ENCODE measurements around the gene TMEM248.
"Not testable (repeated sequence)": the region's sequence is repeated elsewhere in the genome, so short reads cannot be mapped to it uniquely, and the experiment has no call there.

TMEM248 gene, protein sequence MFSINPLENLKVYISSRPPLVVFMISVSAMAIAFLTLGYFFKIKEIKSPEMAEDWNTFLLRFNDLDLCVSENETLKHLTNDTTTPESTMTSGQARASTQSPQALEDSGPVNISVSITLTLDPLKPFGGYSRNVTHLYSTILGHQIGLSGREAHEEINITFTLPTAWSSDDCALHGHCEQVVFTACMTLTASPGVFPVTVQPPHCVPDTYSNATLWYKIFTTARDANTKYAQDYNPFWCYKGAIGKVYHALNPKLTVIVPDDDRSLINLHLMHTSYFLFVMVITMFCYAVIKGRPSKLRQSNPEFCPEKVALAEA

DNA sequence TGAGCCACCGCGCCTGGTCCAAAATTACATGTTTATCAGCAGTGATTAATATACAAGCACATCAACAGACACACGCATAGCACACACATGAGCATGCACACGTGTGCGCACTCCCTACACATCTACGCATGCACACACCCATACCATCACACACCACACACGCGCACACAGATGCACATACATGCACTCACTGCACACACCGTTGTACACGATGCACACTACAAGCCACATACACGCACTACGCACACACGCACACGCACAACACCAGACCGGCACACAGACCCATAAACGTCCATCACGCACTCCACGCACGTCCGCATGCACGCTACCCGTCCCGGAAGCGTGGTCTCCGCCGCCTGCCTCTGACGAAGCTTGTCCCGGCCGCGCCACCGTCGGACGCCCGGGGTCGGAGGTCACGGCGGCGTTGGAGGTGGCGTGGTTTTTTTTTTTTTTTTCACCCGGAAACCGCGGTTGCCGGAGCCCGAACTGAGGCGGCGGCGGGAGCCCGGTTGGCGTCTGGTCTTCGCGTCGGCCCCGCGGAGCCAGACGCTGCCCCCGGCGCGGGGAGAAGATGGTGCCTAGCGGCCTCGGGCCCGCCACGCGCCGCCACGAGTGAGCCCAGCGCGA is at the start of gene TMEM248:
TSS of gene TMEM248 (plus strand) at position 457 of the 627 bp plus-strand sequence. CDS start 20,641 bp downstream, outside the sequence.
- DNase-seq (ENCODE audit: low read depth) = peak; percentile 73

DNA sequence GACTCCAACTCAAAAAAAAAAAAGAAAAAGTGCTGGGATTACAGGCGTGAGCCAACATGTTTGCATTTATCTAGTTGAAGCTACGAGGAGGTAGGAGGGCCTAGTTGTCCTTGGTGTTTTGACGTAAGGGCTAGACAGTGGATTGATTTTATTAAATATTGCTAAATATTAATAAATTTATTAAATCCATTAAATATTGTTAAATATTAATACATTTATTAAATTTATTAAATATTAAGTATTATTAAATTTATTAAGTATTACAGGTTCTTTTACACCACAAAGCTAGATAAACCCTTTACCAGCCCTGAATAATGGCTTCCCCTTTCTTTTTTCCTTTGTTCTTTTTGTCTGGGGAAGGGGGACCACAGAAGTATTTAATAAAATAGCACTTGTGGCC is 47.5 kb upstream of the TMEM248 start:
- no peak for DNase-seq (ENCODE audit: low read depth)

DNA sequence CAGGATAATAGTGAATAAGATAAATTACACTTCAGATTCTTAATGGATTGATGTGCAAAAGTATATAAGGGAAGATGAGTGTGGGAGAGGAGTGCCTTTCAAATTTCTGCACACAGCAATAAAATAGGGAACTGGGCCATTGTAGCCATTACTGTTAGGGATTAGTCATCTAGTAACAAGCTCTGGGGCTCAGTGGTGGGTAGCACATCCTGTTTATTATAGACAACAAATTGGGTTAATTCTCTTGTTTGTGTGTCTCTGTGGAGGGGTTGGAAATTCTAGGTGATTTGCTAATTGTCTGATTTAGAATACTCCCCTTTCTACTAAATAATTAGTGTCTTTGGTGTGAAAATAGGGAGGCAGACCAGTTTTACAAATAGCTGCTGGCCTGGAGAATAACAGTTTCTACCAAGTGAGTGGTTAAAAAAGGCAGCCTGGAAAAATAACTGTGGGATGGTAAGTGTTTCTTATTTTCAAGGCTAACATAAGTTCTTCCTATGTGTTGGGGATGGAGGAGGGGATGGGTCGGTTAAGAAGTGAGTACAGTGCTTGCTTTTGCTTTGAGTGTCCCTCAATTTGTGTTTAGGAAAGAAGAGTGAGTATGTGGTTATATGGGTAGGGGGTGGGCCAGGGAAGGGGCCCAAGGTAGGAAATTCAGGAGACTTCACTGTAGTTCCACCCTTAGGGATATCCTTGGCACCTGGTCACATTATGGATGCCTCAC is 43.3 kb upstream of the TMEM248 start:
- no peak for DNase-seq (ENCODE audit: low read depth)

DNA sequence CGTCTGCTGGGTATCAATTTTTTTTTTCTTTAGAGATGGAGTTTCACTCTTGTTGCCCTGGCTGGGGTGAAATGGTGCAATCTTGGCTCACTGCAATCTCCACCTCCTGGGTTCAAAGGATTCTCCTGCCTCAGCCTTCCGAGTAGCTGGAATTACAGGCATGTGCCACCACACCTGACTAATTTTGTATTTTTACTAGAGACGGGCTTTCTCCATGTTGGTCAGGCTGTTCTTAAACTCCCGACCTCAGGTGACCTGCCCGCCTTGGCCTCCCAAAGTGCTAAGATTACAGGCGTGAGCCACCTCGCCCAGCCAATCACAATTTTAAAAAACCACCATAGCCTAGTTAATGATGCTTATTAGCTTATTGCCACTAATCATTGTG is 42.7 kb upstream of the TMEM248 start:
- not testable (repeated sequence) for DNase-seq (ENCODE audit: low read depth)

DNA sequence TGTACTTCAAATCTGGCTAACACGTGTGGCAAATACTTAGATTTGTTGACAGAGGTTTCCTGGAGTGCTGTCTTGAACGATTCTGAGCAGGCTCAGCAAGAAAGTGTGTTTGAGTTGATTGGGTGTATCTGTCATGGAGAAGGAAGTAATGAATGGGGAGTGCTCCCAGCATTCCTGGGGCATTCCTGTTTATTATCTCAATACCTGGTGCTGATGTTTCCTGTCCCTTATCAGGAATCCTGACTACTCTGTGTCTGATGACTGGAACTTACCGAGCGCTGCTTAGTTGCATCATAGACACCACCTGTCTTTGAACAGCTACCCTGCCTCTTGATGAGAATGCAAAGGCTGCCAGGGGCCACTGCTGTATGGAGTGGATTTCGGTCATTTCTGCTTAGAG is 41.0 kb upstream of the TMEM248 start:
- DNase-seq (ENCODE audit: low read depth) = no peak

DNA sequence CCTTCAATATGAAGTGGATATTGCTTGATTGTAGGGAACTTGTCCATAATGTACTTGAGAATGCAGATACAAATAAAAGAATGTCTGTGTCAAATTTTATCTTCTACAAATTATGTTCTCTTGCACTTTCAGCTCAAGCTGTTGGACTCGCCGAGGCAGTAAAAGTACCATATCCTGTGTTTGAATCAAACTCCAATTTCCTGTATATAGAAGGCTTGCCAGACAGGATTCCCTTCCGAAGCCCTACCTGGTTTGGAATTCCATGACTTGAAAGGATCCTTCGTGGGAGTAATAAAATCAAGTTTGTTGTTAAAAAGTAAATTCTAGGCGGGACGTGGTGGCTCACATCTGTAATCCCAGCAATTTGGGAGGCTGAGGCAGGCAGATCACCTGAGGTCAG is 40.4 kb upstream of the TMEM248 start:
- DNase-seq (ENCODE audit: low read depth) = not testable (repeated sequence)

DNA sequence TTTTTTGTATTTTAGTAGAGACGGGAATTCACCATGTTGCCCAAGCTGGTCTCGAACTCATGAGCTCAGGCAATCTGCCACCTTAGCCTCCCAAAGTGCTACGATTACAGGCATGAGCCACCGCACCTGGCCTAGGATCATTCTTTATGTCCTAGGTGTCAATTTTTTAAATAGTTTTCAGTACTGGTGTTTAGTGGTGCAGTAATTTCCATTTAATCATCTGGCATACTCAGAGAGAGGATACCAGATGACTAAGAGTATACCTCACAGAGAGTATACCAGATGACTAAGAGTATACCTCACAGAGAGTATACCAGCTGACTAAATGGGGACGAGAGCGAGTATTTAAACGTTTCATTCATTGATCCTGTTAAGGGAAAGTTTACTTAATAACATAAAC is 37.3 kb upstream of the TMEM248 start:
- no peak for DNase-seq (ENCODE audit: low read depth)

DNA sequence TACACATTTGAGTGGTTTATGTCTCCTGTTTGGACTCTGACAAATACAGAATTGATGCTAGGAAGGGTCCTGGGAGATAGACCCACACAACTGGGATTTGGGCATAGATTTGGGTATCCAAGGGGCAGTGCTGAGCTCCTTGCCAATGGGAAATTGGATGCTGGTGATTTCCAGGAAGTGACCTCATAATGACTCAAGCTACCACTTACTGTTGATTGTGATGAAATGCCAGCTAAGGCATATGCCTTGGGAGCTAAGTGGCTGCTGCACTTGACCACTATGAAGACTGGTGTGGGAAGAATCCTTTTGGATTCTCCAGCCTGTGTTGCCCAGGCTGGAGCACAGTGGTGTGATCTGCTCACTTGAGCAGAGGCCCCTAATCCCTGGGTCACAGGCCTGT is 36.5 kb upstream of the TMEM248 start:
- not testable (repeated sequence) for DNase-seq (ENCODE audit: low read depth)

DNA sequence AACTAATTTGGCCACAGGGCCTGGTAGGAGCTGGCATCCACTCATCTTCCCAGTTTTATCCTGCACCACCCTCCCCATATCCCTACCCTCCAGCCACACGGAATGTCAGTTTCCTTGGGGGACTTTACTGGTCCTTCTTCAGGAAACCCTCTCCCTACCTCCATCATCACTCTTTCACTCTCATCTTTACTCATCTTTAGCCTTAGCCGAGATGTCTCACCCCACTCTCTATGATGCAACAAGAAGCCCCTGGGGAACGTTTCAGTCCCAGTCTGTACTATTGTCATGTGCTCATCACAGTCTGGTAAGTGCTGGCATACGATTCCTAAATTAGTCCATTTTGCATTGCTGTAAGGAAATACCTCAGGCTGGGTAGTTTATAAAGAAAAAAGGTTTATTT is 34.9 kb upstream of the TMEM248 start:
- DNase-seq (ENCODE audit: low read depth) = no peak

DNA sequence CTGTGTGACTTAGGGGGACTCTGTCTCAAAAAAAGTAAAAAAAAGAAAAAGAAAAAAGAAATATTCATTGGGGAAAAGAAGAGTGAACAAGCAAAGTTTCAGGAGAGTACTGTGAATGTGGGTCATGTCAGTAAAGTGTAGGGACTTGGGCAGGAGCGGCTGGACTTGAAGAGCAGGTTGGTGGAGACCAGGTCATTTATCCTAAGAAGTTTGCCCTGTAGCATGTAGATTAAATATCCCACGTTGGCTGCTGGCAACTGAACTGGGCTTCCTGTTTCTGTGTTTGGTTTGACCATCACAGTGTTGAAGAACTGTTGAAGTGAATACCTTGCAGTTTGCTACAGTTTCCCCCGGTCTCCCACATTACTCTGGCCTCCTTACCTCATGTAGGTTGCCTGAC is 32.8 kb upstream of the TMEM248 start:
- not testable (repeated sequence) for DNase-seq (ENCODE audit: low read depth)

DNA sequence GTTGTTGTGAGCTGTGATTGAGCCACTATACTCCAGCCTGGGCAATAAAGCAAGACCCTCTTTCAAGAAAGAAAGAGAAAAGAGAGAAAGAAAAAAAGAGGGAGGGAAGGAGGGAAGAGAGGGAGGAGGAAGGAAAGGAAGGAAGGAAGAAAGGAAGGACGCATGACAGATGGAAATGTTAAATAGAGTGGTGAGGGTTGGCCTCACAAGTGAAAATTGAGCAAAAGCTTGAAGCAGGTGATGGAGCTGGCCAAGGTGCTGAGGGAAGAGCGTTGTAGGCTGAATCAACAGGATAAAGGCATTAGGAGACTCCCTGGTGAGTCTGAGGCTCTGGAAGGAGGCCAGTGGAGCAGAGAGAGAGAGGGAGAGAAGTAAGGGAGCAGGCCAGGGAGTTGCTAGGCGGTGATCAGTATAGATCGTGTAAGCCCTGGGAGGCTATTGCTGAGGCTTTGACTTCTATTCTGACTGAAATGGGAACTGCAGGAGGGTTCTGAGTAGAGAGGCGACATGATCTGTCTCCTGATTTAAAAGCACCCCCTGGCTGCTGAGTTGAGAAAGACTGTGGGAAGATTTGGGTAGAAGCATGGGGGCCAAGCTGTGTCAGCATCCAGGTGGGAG is 26.5 kb upstream of the TMEM248 start:
- no peak for DNase-seq (ENCODE audit: low read depth)

DNA sequence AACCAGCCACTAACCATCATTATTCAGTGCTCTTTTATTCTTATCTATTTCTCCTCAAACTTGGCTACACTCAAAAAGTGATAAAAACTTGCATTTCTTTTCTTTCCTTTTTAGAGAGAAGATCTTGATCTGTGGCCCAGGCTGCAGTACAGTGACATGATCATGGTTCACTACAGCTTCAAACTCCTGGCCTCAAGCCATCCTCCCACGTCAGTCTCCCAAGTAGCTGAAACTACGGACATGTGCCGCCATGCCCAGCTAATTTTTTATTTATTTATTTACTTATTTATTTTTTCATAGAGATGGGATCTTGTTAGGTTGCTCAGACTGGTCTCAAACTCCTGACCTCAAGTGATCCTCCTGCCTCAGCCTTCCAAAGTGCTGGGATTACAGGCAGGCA is 24.6 kb upstream of the TMEM248 start:
- no peak for DNase-seq (ENCODE audit: low read depth)

DNA sequence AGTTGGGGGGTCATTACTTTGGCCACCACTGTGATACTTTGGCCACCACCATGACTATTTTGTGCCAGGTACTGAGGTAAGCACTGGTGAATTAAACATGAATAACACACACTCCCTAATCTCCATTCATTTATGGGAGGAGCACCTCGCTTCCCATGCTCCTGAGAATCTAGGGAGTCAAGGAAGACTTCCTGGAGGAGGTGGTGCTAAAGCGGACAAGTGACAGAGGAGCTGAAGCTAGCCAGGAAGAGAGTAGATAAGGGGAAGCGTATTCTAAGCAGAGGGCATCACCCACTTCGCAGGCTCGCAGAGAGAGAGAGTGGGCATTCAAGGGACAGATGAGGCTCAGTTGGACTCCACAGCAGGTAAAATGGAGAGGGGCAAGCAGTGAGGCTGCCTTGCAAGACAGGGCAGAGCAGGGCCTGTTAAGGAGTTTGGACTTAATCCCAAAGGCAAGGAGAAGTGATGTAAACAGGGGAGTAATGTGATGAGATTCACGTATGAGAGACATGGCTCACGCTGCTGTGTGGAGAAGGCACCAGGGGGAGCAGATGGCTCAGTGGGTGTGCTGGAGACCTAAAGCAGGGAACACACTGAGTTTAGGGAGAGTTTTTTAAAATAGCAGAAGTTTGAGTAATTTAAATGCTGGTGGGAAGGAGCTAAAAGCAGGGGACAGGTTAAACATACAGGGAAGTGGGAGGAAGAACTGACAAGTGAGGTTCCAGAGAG is 21.3 kb upstream of the TMEM248 start:
- DNase-seq (ENCODE audit: low read depth) = no peak

DNA sequence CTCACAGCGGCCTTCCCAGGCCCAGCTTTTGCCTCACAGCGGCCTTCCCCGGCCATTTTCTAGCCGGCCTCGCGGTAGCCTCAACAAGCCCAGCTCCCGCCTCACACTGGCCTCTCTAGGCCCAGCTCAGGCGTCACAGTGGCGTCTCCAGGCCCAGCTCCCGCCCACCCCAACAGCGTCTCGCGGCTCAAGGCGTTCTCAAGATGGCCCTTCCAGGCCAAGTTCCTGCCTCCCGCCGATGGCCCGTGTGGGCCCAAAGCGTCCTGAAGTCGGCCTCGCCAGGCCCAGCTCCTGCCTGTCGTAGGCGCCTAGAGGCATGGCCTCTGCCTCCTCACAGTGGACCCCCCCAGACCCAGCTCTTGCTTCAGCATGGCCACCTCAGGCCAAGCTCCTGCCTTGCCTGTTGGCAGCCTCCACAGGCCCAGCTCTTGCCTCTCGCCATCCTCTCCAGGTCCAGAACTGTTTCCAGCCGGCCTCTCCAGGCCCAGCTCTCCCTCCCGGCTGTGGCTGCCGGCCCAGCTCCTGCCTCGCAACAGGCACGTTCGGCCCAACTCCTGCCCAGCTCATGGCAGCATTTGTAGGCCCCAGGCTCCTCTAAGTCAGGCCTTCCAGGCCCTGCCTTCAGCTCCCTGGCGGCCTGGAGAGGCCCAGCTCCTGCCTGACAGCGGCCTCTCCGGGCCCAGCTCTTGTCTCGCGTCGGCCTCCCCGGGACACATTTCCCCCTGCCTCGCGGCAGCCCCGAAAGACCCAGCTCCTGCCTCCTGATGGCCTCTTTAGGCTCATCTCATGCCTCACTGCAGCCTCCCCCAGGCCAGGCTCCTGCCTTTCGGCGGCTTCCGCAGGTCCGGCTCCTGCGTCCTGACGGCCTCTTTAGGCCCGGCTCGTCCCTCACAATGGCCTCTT is 18.8 kb upstream of the TMEM248 start:
- DNase-seq (ENCODE audit: low read depth) = no peak

DNA sequence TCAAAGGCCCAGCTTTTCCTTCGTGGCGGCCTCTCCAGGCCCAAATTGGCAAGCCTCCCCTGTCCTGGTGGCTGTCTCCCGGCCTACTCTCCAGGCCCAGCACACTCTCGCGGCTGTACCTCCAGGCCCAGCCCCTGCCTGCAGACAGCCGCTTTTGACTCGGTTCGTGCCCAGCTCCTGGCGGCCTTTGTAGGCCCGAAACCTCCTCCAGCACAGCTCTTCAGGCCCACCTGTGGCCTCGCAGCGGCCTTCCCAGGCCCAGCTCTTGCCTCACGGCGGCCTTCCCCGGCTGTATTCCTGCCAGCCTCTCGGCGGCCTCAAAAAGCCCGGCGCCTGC is 18.2 kb upstream of the TMEM248 start:
- DNase-seq (ENCODE audit: low read depth) = no peak

DNA sequence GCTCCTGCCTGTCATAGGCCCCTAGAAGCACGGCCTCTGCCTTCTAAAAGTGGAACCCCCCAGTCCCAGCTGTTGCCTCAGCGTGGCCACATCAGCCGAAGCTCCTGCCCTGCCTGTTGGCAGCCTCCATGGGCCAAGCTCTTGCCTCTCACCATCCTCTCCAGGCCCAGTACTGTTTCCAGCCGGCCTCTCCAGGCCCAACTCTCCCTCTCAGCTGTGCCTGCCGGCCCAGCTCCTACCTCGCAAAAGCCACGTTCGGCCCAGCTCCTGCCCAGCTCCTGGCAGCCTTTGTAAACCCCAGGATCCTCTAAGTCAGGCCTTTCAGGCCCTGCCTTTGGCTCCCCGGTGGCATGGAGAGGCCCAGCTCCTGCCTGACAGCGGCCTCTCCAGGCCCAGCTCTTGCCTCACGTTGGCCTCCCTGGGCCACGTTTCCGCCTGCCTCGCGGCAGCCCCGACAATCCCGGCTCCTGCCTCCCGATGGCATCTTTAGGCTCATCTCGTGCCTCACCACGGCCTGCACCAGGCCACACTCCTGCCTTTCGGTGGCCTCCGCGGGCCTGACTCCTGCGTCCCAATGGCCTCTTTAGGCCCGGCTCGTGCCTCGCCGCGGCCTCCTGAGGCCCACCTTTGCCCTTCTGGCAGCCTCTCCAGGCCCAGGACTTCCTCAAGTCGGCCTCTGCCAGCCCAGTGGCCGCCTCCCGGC is 17.5 kb upstream of the TMEM248 start:
- no peak for DNase-seq (ENCODE audit: low read depth)

DNA sequence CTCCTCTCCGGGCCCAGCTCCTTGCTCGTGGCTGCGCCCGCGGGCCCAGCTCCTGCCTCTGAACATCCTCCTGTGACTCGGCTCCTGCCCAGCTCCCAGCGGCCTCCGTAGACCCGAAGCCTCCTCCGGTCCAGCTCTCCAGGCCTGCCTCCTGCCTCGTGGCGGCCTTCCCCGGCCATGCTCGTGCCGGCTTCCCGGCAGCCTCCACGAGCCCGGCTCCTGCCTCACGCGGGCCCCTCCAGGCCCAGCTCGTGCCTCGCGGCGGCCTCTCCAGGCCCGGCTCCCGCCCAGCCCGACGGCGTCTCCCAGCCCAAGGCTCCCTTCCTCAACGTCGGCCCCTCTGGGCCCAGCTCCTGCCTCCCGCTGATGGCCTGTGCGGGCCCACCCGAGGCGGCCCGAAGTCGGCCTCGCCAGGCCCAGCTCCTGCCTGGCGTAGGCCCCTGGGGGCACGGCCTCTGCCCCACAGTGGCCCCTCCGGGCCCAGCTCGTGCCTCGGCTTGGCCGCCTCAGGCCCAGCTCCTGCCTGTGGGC is 16.9 kb upstream of the TMEM248 start:
- DNase-seq (ENCODE audit: low read depth) = no peak

DNA sequence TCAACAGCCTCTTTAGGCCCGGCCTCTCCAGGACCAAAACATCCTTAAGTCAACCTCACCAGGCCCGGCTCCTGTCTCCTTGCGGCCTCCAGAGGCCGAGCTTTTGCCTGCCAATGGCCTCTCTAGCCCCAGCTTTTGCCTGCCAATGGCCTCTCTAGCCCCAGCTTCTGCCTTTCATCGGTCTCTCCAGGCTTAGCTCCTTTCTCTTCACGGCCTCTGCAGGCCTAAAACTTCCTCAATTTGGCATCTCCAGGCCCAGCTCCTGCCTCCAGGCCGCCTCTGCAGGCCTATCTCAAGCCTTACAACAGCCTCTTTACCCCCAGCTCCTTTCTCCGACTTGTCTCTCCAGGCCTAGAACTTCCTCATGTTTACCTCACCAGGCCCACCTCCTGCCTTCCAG is 15.7 kb upstream of the TMEM248 start:
- DNase-seq (ENCODE audit: low read depth) = no peak

DNA sequence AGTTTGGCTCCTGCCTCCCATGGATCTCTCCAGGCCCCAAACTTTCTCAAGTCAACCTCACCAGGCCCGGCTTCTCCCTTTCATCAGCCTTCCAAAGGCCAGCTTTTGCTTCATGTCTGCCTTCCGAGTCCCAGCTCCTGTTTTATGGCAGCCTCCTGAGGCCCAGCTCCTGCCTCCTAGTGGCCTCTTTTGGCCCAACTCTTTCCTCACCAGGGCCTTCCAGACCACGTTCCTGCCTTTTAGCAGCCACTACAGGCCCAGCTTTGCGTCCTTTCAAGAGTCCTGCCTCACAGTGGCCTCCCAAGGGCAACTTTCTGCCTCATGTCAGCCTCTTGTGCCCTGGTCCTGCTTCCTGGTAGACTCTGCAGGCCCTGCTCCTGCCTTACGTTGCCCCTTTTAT is 15.3 kb upstream of the TMEM248 start:
- DNase-seq (ENCODE audit: low read depth) = no peak

DNA sequence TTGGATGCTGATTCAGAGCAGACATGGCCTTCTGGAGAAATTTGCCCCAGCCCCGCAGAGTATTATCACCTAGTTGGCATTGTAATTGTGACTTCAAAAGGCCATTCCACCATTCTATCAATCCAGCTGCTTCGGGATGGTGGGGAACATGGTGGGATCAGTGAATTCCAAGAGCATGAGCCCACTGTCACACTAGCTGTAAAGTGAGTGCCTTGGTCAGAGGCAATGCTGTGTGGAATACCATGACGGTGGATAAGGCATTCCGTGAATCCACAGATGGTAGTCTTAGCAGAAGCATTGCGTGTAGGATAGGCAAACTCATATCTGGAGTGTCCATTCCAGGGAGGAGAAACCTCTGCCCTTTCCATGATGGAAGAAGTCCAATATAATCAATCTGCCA is 13.3 kb upstream of the TMEM248 start:
- DNase-seq (ENCODE audit: low read depth) = no peak

Data from stimulated activated CD8-positive, alpha-beta memory T cell treated with anti-CD3 and anti-CD28 coated beads, Interleukin-15, amount 100 ng/mL, for 24 hours (primary cell).